Smooth muscle cell (in vitro differentiated cells): ENCODE measurements around the gene NT5DC3. TPM values are rescaled to one million over a fixed set of nuclear protein-coding genes. Genes with fewer than 3 reads are reported as not detected.

Source experiments
- DNase-seq: peaks from one replicate; lab custom pipeline; 2025; ENCODE audit not compliant: unreplicated experiment; lab: John Stamatoyannopoulos, UW
- H2AFZ ChIP-seq: fragments of 200-600 bp; sonication (generic); 2 replicates; pipeline ENCODE4 v1.6.0; 2016; ENCODE audit warnings: antibody characterized with exemption, low read depth, mild to moderate bottlenecking
- H3F3A ChIP-seq: fragments of 200-600 bp; sonication (generic); 2 replicates; pipeline ENCODE4 v1.6.0; 2017; ENCODE audit warnings: antibody characterized with exemption, low read depth
- H3K27ac ChIP-seq: fragments of 200-600 bp; sonication (generic); 2 replicates; pipeline ENCODE4 v1.5.1; 2016; ENCODE audit warnings: low read depth, mild to moderate bottlenecking
- H3K27me3 ChIP-seq: fragments of 200-600 bp; sonication (generic); 2 replicates; pipeline ENCODE4 v1.6.1; 2016; ENCODE audit warnings: low read depth, mild to moderate bottlenecking
- H3K36me3 ChIP-seq: fragments of 200-600 bp; sonication (generic); 2 replicates; pipeline ENCODE4 v1.5.1; 2016; ENCODE audit warnings: low read depth
- H3K4me1 ChIP-seq: fragments of 200-600 bp; sonication (generic); 2 replicates; pipeline ENCODE4 v1.5.1; 2016; ENCODE audit warnings: low read depth
- H3K4me2 ChIP-seq: fragments of 200-600 bp; sonication (generic); 2 replicates; pipeline ENCODE4 v1.6.0; 2016; ENCODE audit warnings: mild to moderate bottlenecking
- H3K4me3 ChIP-seq: fragments of 200-600 bp; sonication (generic); 2 replicates; pipeline ENCODE4 v1.5.1; 2016; ENCODE audit warnings: mild to moderate bottlenecking
- H3K79me2 ChIP-seq: fragments of 200-600 bp; sonication (generic); 2 replicates; pipeline ENCODE4 v1.6.0; 2016; ENCODE audit warnings: low read depth, mild to moderate bottlenecking
- H3K9ac ChIP-seq: fragments of 200-600 bp; sonication (generic); 2 replicates; pipeline ENCODE4 v1.6.0; 2016; ENCODE audit warnings: low read depth
- H3K9me3 ChIP-seq: fragments of 200-600 bp; sonication (generic); replicated peaks from 2 replicates; pipeline ENCODE4 v1.5.1; 2016; ENCODE audit warnings: low read depth
- H4K20me1 ChIP-seq: fragments of 200-600 bp; sonication (generic); 2 replicates; pipeline ENCODE4 v1.6.0; 2016; ENCODE audit warnings: low read depth
- CTCF ChIP-seq: fragments of 200-600 bp; sonication (generic); IDR thresholded peaks from 2 replicates; pipeline ENCODE4 v1.5.1; 2017; ENCODE audit warnings: borderline replicate concordance, mild to moderate bottlenecking, antibody characterized with exemption; ENCODE audit not compliant: insufficient read depth, poor library complexity, severe bottlenecking
- WGBS: methylation state at CpG from one replicate; pipeline ENCODE4 v1.1.7; 2016; ENCODE audit warnings: low lambda C conversion rate; 5-methylcytosine and 5-hydroxymethylcytosine counted together
- polyA plus RNA-seq: library from polyadenylated mRNA; unstranded; fragments of >200 nt; fragmentation: Nextera tagmentation; extraction: Ambion mirVana; gene quantifications from 2 replicates; pipeline ENCODE4 v1.2.1, GENCODE V29; 2016
- total RNA-seq: library from RNA; depleted of rRNA; stranded (reverse); fragments of >200 nt; gene quantifications from 2 replicates; pipeline ENCODE4 v1.2.3, GENCODE V29; 2014

Gene NT5DC3
- total and polyA plus RNA-seq, 2 experiments from 2014 or later, result 0.57 to 1.4 TPM

DNA sequence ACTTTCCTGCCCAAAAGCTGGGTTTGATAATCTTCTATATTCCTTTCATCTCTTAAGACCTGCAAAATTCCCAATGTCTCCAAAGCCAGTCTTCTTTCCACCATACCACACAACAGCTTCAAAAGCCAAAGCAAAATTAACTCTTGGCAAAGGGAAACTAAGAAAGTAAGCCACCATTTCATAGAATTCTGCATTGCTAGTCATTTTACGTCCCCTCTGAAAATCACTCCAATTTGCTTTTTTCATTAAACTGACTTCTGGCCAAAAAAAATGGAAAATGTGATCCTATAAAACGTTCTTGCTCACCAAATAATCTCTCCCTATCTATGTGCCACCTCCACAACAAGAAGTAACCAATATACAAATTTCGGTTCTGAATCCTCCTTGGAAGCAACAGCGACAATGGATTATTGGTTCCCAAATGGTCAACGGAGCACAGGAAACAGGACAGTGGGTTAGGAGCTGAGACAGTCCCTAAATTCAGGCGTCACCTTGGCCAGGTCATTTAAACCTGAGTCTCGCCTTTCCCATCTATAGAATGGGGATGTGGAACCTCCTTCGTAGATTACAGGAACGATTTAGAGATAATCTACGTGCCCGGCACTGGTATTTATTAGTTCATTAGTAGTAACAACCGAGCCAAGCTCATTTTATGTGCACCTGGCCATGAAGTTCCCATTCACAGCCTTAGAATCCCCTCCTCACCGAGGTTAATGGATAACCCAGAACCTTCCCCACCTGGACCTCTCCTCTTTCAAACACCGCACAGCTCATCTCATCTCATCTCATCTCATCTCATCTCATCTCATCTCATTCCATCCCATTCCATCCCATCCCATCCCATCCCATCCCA is 1.2 kb downstream of the NT5DC3 start:
- peak overlapping the region; percentile 98 for H3K4me2 ChIP-seq

DNA sequence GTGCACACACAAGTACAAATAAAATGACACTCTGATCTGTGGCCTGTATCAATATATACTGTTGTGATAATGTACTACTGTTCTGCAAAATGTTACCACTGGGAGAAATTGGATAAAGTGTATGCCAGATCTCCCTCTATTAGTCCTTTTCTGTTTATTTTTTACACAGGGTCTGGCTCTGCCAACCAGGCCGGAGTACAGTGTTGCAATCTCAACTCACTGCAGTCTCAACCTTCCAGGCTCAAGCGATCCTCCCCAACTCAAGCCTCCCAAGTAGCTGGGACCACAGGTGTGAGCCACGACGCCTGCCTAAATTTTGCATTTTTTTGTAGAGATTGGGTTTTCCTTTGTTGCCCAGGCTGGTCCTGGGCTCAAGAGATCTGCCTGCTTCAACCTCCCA is 1.9 kb downstream of the NT5DC3 start:
- Histone ChIP-seq H3K79me2 (peaks cover 10% of the 10 kb centered on the region), H3K9ac (no peak overlapping the region), H2AFZ (no peak overlapping the region), H3K9me3 (no peaks in the 10 kb centered on the region), H3K27ac (no peak overlapping the region), H3K36me3 (no peaks in the 10 kb centered on the region), H3F3A (peaks cover 3% of the 10 kb centered on the region), H4K20me1 (peaks cover 5% of the 10 kb centered on the region), H3K4me2 (no peak overlapping the region), H3K4me3 (no peak overlapping the region), H3K27me3 (no peaks in the 10 kb centered on the region), H3K4me1 (peaks cover 3% of the 10 kb centered on the region)
- TF ChIP-seq CTCF, result no peak
- WGBS, result 73% methylated on average over 4 of the region's 4 CpGs
- no peak for DNase-seq

More for the DNA sequence above, 1.2 kb downstream of the NT5DC3 start:
- H3K9ac ChIP-seq, result no peak overlapping the region
- 61% methylated on average over 14 of the region's 14 CpGs for WGBS
- H3F3A ChIP-seq, result no peaks in the 10 kb centered on the region
- H3K36me3 ChIP-seq, result no peaks in the 10 kb centered on the region
- H3K4me3 ChIP-seq, result peak overlapping the region; percentile 89
- H3K4me1 ChIP-seq, result no peaks in the 10 kb centered on the region
- no peak for DNase-seq
- H4K20me1 ChIP-seq, result peaks cover 3% of the 10 kb centered on the region
- H3K27me3 ChIP-seq, result no peaks in the 10 kb centered on the region
- H2AFZ ChIP-seq, result no peak overlapping the region
- H3K79me2 ChIP-seq, result peaks cover 10% of the 10 kb centered on the region
- no peaks in the 10 kb centered on the region for H3K9me3 ChIP-seq
- TF ChIP-seq CTCF, result no peak
- H3K27ac ChIP-seq, result no peak overlapping the region

DNA sequence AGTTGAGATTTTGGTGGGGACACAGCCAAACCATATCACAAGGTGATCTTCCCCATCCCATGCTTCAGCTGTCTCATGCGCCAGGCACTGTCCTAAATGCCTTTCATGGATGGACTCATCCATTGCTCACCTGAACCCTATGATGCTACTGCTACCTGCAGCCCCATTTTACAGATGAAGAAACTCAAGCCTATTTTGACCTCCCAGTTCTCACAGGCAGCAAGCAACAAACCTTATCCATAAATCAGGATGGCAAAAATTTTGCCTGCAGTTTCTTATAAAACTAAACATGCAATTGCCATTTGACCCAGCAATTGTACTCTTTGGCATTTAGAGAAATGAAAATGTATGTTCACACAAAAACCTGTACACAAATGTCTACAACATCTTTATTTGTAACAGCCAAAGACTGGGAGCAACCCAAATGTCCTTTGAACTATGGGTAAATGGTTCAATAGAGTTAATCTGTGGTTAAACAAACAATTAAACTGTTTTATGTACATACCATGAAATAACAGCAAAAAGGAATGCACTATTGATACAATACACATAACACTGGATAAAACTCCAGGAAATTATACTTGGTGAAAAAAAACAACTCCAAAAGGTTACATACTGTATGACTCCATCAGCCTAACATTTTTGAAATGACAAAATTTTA is 2.6 kb downstream of the NT5DC3 start:
- H3K4me3 ChIP-seq, result no peak overlapping the region
- no peak for DNase-seq
- H3K4me1 ChIP-seq, result peaks cover 10% of the 10 kb centered on the region

More for the DNA sequence above, 2.6 kb downstream of the NT5DC3 start:
- Histone ChIP-seq H3F3A (peaks cover 7% of the 10 kb centered on the region), H3K79me2 (peaks cover 13% of the 10 kb centered on the region), H3K9ac (no peak overlapping the region), H4K20me1 (peaks cover 12% of the 10 kb centered on the region), H2AFZ (no peak overlapping the region), H3K27ac (no peak overlapping the region), H3K4me2 (no peak overlapping the region), H3K27me3 (no peaks in the 10 kb centered on the region), H3K36me3 (no peaks in the 10 kb centered on the region), H3K9me3 (no peaks in the 10 kb centered on the region)
- TF ChIP-seq CTCF, result no peak
- WGBS, result 96% methylated on average over 1 of the region's 1 CpG
